ENCODE measurements around the gene EAF1. TPM values are rescaled to one million over a fixed set of nuclear protein-coding genes. Genes with fewer than 3 reads are reported as not detected.
"Not testable (repeated sequence)": the region's sequence is repeated elsewhere in the genome, so short reads cannot be mapped to it uniquely, and the experiment has no call there.

EAF1 gene
- polyA plus RNA-seq, 12 donors: 2.9 to 20.3 (median 13.4) TPM; not detected in 1

GRCh38 chr3:15403965-15404364 is 23.4 kb upstream of the EAF1 start:
- DNase-seq: no peak

DNA sequence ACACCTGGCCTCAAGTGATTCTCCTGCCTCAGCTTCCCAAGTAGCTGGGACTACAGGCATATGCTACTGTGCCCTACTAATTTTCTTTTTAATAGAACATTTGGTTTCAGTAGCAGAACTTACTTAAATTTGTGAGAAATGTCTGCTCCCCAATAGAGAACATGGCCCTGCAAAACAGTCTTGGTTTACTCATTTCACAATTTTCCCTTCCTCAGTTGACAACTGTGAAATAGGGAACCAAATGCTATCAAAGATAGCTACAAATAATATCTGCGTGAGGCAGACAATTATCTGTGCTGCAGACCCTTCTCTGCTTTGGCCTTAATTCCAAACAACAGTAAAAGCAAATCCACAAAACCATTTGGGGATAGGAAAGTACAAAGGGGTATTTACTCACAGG is 22.6 kb upstream of the EAF1 start:
- DNase-seq: no peak

DNA sequence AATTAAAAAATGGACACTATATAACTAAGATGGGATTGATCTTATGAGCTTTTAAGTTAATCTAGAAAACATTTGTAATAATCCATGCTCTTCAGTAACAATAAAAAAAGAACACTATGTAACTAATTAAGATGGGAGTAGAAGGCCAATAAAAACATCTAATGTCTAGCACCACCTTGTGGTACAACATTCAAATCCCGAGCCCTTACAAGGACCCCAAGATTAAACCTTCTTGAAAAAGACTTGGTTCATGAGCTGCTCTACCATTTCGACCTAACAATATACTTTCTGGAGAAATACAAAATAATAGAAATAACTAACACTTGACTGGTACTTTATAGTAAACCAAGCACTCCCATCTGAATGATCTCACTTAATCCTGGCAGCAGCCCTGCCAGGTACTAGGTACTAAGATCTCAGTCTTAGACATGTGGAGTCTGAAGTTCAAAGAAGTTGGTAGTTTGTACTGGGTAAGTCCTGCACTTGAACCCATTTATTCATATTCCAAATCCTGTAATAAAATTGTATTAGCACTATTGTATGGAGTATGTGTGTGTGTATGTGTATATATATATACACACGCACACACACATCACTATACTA is 21.8 kb upstream of the EAF1 start:
- DNase-seq: peak; percentile 40

- no peak for DNase-seq
Observed at GRCh38 chr3:15409239-15409638, 18.2 kb upstream of the EAF1 start.

DNA sequence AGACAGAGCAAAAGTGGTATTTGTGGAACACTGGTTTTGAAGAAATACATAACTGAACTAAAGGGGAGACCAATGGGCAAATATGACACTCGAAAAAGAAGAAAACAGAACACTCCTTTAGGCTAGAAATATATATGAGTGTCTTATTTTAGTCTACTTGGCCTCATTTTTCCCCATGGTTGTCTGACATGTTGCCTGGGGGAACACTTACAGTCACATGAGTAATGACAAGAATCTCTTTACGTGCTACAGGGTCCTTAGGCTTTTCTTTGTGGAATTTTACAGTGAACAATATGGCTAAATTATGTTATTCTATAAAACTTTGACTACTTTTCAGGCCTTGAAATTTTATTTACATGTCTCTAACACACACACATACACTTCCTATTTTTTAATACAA is 17.6 kb upstream of the EAF1 start:
- no peak for DNase-seq

- not testable (repeated sequence) for DNase-seq
Observed at GRCh38 chr3:15410966-15411365, 16.4 kb upstream of the EAF1 start.

- no peak for DNase-seq
Observed at GRCh38 chr3:15420871-15421270, 6.5 kb upstream of the EAF1 start.

- no peak for DNase-seq
Observed at GRCh38 chr3:15426579-15427118, 749 bp upstream of the EAF1 start.

GRCh38 chr3:15427981-15428380 is 583 bp downstream of the EAF1 start:
- DNase-seq: no peak

- DNase-seq: no peak
Observed at GRCh38 chr3:15428539-15428938, 1.1 kb downstream of the EAF1 start.

GRCh38 chr3:15429080-15429479 is 1.7 kb downstream of the EAF1 start:
- no peak for DNase-seq

DNA sequence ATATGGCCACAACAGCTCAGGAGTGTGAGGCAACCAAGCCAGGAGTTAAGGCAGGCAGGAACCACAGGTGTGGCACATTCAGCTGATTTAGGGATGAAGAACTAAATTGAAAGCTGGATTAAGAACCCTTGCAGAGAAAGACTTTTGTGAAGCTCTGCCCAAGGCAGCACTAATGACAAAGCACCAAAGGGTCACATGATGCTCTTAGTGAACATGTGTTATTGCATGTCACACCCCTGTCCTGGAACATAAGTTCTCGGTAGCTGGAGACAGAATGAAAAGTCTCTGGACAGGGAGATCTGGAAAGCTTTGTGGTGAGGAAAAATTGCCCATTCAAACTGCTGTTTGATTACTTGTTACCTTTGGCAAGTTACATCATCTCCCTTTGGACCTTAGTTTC is 3.2 kb downstream of the EAF1 start:
- no peak for DNase-seq

DNA sequence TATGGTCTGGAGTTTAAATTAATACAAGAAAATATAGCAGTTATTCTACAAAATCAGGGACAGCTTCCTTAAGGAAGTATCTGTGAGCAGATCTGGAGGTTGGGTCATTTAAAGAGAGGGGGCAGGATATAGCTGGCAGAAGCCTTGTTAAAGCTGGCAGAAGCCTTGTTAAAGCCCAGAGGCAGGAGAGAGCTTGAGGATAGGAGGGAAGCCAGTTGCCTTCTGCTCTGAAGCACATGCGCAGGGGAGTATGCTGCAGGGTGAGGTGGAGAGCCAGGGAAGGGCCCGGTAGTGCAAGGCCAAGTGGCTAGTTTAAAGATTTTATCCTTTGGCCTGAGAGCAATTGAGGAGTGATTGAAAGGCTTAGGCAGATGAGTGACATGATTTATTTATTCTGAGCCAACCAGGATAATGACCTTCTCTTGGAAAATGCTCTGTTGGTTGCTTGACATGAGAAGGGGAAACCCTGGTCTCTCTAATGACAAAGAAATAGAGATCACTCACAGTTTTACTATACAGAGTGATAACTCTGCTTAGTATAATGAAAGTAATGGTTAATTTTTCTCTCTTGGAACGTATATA is 3.9 kb downstream of the EAF1 start:
- DNase-seq: no peak

GRCh38 chr3:15433531-15433930 is 6.1 kb downstream of the EAF1 start:
- DNase-seq: no peak

DNA sequence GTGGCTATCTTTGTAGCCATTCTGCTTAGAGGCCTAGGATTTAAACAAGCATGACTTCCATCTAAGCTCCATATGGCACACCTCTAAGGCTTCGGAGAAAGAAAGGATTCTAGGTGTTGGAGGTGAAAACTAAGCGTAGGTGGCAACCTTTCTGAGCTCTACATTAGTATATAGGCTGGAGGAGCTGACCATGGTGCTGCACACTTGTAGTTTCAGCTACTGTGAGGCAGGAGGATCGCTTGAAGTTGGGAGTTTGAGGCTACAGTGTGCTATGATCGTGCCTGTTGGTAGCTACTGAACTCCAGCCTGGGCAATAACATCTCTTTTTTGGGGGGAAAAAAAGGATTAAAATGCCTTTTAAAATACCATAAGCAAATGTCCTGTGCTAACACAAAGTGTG is 7.4 kb downstream of the EAF1 start:
- no peak for DNase-seq

DNA sequence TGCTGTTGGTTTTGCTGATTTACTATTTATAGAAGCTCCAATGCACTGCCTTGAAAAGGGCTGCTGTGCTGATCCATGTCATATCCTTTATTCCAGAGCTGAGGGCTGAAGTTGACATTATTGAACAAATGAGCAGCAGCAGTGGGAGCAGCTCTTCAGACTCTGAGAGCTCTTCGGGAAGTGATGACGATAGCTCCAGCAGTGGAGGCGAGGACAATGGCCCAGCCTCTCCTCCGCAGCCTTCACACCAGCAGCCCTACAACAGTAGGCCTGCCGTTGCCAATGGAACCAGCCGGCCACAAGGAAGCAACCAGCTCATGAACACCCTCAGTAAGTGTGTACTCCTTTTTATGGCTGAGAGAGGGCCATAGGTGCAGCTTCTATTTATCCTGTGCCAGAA is 8.8 kb downstream of the EAF1 start:
- DNase-seq: no peak

DNA sequence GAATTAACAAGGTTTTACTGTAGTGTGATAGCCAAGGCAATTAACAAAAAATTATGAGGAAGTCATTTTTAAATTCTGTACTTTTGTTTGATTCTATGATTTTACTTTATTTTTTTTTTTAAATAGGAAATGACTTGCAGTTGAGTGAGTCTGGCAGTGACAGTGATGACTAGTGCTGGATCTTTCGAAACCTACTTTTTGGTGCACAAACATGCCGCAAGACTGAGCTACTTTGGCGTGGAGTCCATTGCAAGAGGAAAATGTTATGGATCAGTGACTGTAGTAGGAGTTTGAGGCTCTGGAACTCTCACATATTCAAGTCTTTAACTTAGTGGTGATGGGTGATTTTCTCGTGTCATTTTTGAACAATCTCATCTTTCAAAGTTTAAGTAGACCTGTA is 11.6 kb downstream of the EAF1 start:
- DNase-seq: no peak

GRCh38 chr3:15439476-15439875 is 12.1 kb downstream of the EAF1 start:
- no peak for DNase-seq

DNA sequence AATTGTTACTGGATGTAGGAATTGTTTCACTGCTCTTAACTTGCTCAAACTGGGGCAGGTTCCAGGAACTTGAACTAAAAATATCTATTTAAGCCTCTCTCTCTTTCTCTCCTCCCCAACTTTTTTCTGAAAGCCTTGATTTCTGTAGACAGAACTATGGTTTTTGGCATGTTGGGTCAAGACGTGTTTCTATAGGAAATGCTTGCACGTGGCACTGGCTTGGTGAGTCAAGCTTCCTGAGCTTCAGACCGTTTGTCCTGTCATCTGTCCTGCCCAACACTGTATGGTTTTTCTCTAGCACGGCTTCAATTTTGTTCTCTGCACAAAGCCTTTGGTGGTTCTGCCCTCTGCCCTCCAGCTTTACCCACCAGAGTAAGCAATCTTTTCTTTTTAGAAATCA is 13.5 kb downstream of the EAF1 start:
- no peak for DNase-seq

DNA sequence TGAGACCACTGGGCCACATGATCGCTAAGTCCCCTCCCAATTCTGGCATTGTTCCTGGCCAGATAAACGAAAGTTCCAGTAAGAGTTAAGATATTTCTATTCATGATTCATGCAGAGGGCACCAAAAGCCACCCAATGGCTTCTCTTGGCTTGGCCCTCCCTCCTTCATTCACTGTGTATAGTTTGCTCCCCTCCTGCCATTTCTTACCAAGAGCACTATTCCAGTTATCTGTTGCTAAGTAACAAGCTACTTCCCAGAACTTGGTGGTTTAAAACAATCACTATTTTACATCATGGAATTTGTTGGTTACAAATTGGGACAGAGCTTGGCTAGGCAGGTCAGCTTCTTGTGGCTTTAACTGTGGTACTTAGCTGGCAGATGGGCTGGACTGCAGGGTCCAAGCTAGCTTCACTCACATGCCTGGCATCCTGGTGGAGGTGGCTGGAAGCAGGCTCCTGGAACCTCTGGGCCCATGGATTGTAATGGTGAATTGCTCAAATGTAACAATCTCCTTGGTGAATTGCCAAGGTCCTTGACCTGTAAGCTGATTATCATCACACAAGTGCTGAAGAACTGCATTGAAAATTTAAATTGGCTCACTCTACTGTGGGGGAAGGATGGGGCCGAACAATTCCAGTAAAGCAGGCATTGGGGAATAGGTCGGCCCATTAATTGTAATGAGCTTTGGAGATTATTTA is 16.6 kb downstream of the EAF1 start:
- no peak for DNase-seq

DNA sequence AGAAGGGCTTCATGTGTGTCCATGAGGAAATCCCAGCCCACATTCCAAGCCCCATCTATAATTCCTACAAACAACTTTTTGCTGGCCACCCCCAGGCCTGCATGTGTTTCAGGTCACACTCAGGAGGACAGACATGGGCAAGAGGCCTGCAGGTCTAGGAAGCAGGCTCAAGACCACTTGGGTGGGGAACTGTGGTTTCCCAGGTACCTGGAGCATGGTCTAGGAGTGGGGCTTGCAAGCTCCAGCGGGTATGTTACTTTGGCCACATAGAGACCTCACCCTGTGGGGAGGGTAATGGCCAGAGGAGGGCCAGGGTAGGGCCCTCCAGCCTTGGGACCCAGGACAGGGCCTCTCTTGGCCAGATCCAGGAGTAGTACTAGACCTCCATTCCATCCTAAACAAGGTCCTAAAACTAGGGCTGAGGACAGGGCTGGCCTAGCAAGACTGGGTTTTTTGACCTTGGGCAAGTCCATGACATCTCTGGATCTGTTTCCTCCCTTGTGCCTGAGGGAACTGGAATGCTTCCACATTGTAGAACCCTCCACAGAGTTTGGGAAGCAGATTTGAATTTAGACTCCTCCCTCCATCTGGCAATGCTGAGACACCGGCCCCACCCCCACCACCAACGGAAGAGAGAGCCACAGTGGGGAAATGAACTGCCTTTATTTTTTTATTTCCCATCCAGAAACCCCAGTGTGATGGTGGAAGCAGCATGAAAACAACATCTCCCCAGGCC is 22.3 kb downstream of the EAF1 start:
- no peak for DNase-seq

GRCh38 chr3:15450438-15451215 is 23.2 kb downstream of the EAF1 start:
- DNase-seq: no peak
